Astrocyte (in vitro differentiated cells and primary cell): ENCODE data around the gene IFNA10. TPM values are rescaled to one million over a fixed set of nuclear protein-coding genes. Genes with fewer than 3 reads are reported as not detected.
"Not testable (repeated sequence)": the region's sequence is repeated elsewhere in the genome, so short reads cannot be mapped to it uniquely, and the experiment has no call there.

ENCODE experiments used
- DNase-seq: peaks from one replicate; pipeline ENCODE4 v3.0.0-alpha.2; 2010; ENCODE audit warnings: low read depth
- FAIRE-seq: peaks from 2 replicates; lab custom pipeline; 2011; peaks lifted over from hg19 to GRCh38; lab: Jason Lieb, UNC
- H2AFZ ChIP-seq: 2 replicates; pipeline ENCODE4 v1.6.0; 2012; ENCODE audit warnings: low read depth, low read length, inconsistent platforms
- H3K27ac ChIP-seq: 2 replicates; pipeline ENCODE4 v1.5.1; 2011; ENCODE audit warnings: low read depth, low read length, inconsistent platforms
- H3K27me3 ChIP-seq: 2 replicates; pipeline ENCODE4 v1.6.0; 2011; ENCODE audit warnings: low read length, inconsistent platforms; ENCODE audit not compliant: insufficient read depth
- H3K36me3 ChIP-seq: 2 replicates; pipeline ENCODE4 v1.5.1; 2011; ENCODE audit warnings: low read length, inconsistent platforms; ENCODE audit not compliant: insufficient read depth
- H3K4me1 ChIP-seq: 2 replicates; pipeline ENCODE4 v1.5.1; 2011; ENCODE audit warnings: low read length, inconsistent platforms; ENCODE audit not compliant: insufficient read depth
- H3K4me2 ChIP-seq: 2 replicates; pipeline ENCODE4 v1.6.0; 2012; ENCODE audit warnings: low read length, inconsistent platforms
- H3K4me3 ChIP-seq: 2 replicates; pipeline ENCODE4 v1.5.1; 2011; ENCODE audit warnings: low read depth, mild to moderate bottlenecking, low read length, inconsistent platforms; ENCODE audit not compliant: insufficient read depth
- H3K79me2 ChIP-seq: 2 replicates; pipeline ENCODE4 v1.6.0; 2012; ENCODE audit warnings: mild to moderate bottlenecking, low read length, inconsistent platforms; ENCODE audit not compliant: insufficient read depth
- H3K9ac ChIP-seq: 2 replicates; pipeline ENCODE4 v1.6.0; 2012; ENCODE audit warnings: mild to moderate bottlenecking, low read length, inconsistent platforms
- H3K9me3 ChIP-seq: 2 replicates; pipeline ENCODE4 v1.5.1; 2012; ENCODE audit warnings: low read depth, mild to moderate bottlenecking, low read length, inconsistent platforms; ENCODE audit not compliant: insufficient read depth
- H4K20me1 ChIP-seq: 2 replicates; pipeline ENCODE4 v1.6.0; 2012; ENCODE audit warnings: low read length, inconsistent platforms; ENCODE audit not compliant: insufficient read depth
- H3K27ac Mint-ChIP-seq: one replicate; pipeline ENCODE4 v1.8.0; 2021; ENCODE audit warnings: mild to moderate bottlenecking, mixed read lengths; ENCODE audit not compliant: unreplicated experiment
- H3K27me3 Mint-ChIP-seq: one replicate; pipeline ENCODE4 v1.8.0; 2021; ENCODE audit warnings: low read depth, mixed read lengths; ENCODE audit not compliant: unreplicated experiment
- H3K36me3 Mint-ChIP-seq: one replicate; pipeline ENCODE4 v1.8.0; 2021; ENCODE audit warnings: low read depth, mixed read lengths; ENCODE audit not compliant: unreplicated experiment
- H3K4me1 Mint-ChIP-seq: one replicate; pipeline ENCODE4 v1.8.0; 2021; ENCODE audit warnings: low read depth, mixed read lengths; ENCODE audit not compliant: unreplicated experiment
- H3K4me3 Mint-ChIP-seq: one replicate; pipeline ENCODE4 v1.8.0; 2021; ENCODE audit warnings: mild to moderate bottlenecking, moderate library complexity, mixed read lengths; ENCODE audit not compliant: unreplicated experiment
- H3K9me3 Mint-ChIP-seq: one replicate; pipeline ENCODE4 v1.8.0; 2021; ENCODE audit warnings: mild to moderate bottlenecking, mixed read lengths; ENCODE audit not compliant: unreplicated experiment
- EZH2 ChIP-seq: IDR thresholded peaks from 2 replicates; pipeline ENCODE4 v1.6.1; 2012; ENCODE audit warnings: mild to moderate bottlenecking, low read length, inconsistent platforms; ENCODE audit not compliant: insufficient read depth
- total RNA-seq: library from RNA; stranded (reverse); gene quantifications from 2 replicates; pipeline ENCODE4 v1.2.1, GENCODE V29; 2021
- TF ChIP-seq, protein P1 (sequence below): IDR thresholded peaks from 2 replicates; pipeline ENCODE4 v1.5.1; 2011; ENCODE audit warnings: low read depth, mild to moderate bottlenecking, inconsistent platforms, low read length, moderate library complexity; ENCODE audit not compliant: insufficient read depth

The IFNA10 gene
- total RNA-seq, 1 donor from 2014 or later, result not detected

DNA sequence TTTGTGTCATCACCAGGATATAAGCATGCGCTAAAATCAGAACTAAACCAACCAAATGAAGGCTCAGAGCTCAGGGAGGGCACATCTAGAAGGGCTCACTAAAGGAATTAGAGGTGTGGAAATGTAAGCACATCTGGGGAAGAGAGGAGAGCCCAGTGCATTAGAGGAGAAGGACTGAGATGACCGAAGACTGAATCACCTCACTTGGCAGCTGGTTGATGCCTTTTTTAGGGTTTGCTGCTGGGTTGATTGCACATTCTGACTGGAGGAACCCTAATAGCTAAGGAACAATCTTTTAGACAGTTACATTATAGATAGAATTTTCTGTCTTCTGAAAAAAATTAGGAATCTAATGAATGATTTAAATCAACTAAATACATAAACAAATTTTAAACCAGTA lies 32.3 kb downstream of the IFNA10 start:
- Histone ChIP-seq H3K27me3 (peaks cover 3% of the 10 kb centered on the region), H3K79me2 (no peaks in the 10 kb centered on the region), H2AFZ (no peak overlapping the region), H3K9ac (no peak overlapping the region), H3K4me1 (no peaks in the 10 kb centered on the region), H3K27ac (no peak overlapping the region), H3K4me2 (no peak overlapping the region), H3K9me3 (no peaks in the 10 kb centered on the region), H3K4me3 (no peak overlapping the region), H3K36me3 (no peaks in the 10 kb centered on the region), H4K20me1 (no peaks in the 10 kb centered on the region)
- Mint-ChIP-seq H3K9me3 (no peaks in the 10 kb centered on the region), H3K4me3 (no peak overlapping the region), H3K27me3 (peaks cover 9% of the 10 kb centered on the region), H3K36me3 (no peaks in the 10 kb centered on the region), H3K27ac (no peak overlapping the region), H3K4me1 (peaks cover 3% of the 10 kb centered on the region)
- no peak for FAIRE-seq
- DNase-seq, result no peak
- TF ChIP-seq EZH2, result no peak
- TF ChIP-seq, protein P1, sequence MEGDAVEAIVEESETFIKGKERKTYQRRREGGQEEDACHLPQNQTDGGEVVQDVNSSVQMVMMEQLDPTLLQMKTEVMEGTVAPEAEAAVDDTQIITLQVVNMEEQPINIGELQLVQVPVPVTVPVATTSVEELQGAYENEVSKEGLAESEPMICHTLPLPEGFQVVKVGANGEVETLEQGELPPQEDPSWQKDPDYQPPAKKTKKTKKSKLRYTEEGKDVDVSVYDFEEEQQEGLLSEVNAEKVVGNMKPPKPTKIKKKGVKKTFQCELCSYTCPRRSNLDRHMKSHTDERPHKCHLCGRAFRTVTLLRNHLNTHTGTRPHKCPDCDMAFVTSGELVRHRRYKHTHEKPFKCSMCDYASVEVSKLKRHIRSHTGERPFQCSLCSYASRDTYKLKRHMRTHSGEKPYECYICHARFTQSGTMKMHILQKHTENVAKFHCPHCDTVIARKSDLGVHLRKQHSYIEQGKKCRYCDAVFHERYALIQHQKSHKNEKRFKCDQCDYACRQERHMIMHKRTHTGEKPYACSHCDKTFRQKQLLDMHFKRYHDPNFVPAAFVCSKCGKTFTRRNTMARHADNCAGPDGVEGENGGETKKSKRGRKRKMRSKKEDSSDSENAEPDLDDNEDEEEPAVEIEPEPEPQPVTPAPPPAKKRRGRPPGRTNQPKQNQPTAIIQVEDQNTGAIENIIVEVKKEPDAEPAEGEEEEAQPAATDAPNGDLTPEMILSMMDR, result no peak

DNA sequence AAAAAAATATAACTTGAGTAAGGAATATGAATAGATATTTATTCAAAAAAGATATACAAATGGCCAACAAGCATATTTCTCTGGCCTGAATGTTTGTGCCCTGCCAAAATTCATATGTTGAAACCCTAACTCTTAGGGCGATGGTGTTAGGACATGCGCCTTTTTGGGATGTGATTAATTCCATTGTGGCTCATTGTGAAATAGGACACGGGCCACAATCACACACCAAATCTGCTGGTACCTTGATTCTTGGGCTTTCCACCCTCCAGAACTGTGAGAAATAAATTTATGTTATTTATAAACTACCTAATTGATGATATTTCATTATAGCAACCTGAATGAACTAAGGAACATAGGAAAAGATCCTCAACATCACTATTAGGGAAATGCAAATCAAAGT lies 34.8 kb downstream of the IFNA10 start:
- H3K27ac ChIP-seq, result no peak overlapping the region
- no peak overlapping the region for H2AFZ ChIP-seq
- TF ChIP-seq, protein P1, result no peak
- no peak for TF ChIP-seq EZH2
- Mint-ChIP-seq H3K36me3 (no peaks in the 10 kb centered on the region), H3K27ac (no peak overlapping the region), H3K4me3 (no peak overlapping the region), H3K9me3 (no peaks in the 10 kb centered on the region), H3K27me3 (peaks cover 5% of the 10 kb centered on the region), H3K4me1 (peaks cover 3% of the 10 kb centered on the region)
- H4K20me1 ChIP-seq, result no peaks in the 10 kb centered on the region
- H3K4me3 ChIP-seq, result no peak overlapping the region
- no peak overlapping the region for H3K9ac ChIP-seq
- H3K27me3 ChIP-seq, result peaks cover under 1% of the 10 kb centered on the region
- FAIRE-seq (no peak), DNase-seq (no peak)
- no peaks in the 10 kb centered on the region for H3K79me2 ChIP-seq
- no peaks in the 10 kb centered on the region for H3K9me3 ChIP-seq
- H3K36me3 ChIP-seq, result no peaks in the 10 kb centered on the region
- no peak overlapping the region for H3K4me2 ChIP-seq
- H3K4me1 ChIP-seq, result no peaks in the 10 kb centered on the region

DNA sequence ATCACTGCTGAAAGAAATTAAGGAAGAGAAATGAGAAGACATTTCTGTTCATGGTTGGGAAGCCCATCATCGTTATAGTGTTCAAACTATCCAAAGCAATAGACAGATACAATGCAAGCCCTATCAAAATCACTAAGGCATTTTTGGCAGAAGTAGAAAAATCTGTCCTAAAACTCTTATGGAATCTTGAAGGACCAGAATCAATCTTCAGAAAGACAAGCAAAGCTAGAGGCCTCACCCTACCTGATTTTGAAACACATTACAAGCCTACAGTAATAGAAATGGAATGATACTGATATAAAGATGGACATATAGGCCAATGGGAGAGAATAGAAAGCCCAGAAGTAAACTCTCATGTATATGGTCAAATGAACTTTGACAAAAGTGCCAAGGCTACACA lies 35.6 kb downstream of the IFNA10 start:
- H3K27me3 ChIP-seq, result no peaks in the 10 kb centered on the region
- no peak for FAIRE-seq

DNA sequence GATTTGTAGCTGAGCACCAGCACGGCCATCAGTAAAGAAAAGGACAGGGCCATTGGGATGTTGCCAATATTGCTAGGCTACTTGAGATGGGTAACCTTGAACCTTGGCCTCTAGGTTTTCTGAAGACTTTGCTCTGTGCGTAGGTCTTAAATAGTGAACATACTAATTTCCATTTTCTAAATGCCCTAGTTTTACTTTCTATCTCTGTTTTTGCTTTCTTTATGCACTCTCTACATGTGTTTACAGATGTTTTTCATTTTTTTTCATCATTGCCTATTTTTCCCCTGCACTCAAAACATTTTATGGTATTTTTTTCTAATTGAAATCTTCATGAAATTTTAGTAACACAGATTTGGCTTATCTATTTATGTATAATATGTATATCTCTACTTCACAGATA lies 40.4 kb downstream of the IFNA10 start, which contains the start of gene IFNA21:
IFNA21 (minus strand) TSS at position 101 of the 400 bp plus-strand sequence; CDS start at position 53, 48 bp downstream.
- not testable (repeated sequence) for H3K4me3 Mint-ChIP-seq, H3K27ac Mint-ChIP-seq, H3K27me3 ChIP-seq, H3K4me1 ChIP-seq, H3K4me3 ChIP-seq, H3K27me3 Mint-ChIP-seq, H3K9ac ChIP-seq, DNase-seq, H2AFZ ChIP-seq, H3K36me3 Mint-ChIP-seq, H3K36me3 ChIP-seq, H4K20me1 ChIP-seq, H3K4me1 Mint-ChIP-seq, H3K27ac ChIP-seq, FAIRE-seq, H3K9me3 ChIP-seq, H3K4me2 ChIP-seq, H3K79me2 ChIP-seq, H3K9me3 Mint-ChIP-seq

More for the DNA sequence above, 35.6 kb downstream of the IFNA10 start:
- H3K27me3 Mint-ChIP-seq, result peaks cover 2% of the 10 kb centered on the region
- Histone ChIP-seq H3K4me1 (no peaks in the 10 kb centered on the region), H3K27ac (no peak overlapping the region), H3K4me3 (no peak overlapping the region), H3K4me2 (no peak overlapping the region), H3K79me2 (no peaks in the 10 kb centered on the region), H4K20me1 (no peaks in the 10 kb centered on the region), H2AFZ (no peak overlapping the region), H3K36me3 (no peaks in the 10 kb centered on the region), H3K9ac (no peak overlapping the region), H3K9me3 (no peaks in the 10 kb centered on the region)
- TF ChIP-seq, protein P1, result no peak
- no peak overlapping the region for H3K4me3 Mint-ChIP-seq
- peaks cover 3% of the 10 kb centered on the region for H3K4me1 Mint-ChIP-seq
- no peaks in the 10 kb centered on the region for H3K36me3 Mint-ChIP-seq
- no peaks in the 10 kb centered on the region for H3K9me3 Mint-ChIP-seq
- no peak for DNase-seq
- H3K27ac Mint-ChIP-seq, result no peak overlapping the region
